ENCODE data around the gene SLC31A2.

GRCh38 chr9:113166039-113166438 is 15.2 kb downstream of the SLC31A2 start:
- TF ChIP-seq CTCF (IDR thresholded peaks at IDR 0.05; ENCODE audit: borderline replicate concordance, extremely low read depth, low read length, poor library complexity, severe bottlenecking) (no peak), EZH2 (IDR thresholded peaks at IDR 0.05; ENCODE audit: borderline replicate concordance, low read depth, low read length, severe bottlenecking) (no peak)
